ENCODE results near the gene FBXL3. TPM values are rescaled to one million over a fixed set of nuclear protein-coding genes. Genes with fewer than 3 reads are reported as not detected.

FBXL3 gene
- total and polyA plus RNA-seq, 4 donors: 18.7 to 90.6 (median 35.2) TPM

GRCh38 chr13:77040076-77040475 lies 13.1 kb upstream of the FBXL3 start:
- H3K9me3 ChIP-seq (ENCODE audit: control insufficient read depth in 4 of 4, insufficient read depth in 3 of 4, low read length in 3 of 4): no peaks in the 10 kb centered on the region
- H3K4me1 ChIP-seq (ENCODE audit: control insufficient read depth in 5 of 5, insufficient read depth in 5 of 5, low read length in 5 of 5): peaks cover 0 to 2% (median 0%) of the 10 kb centered on the region in 5 donors
- WGBS, 2 donors: 83 to 89% methylated on average over 7 of the region's 7 CpGs
- H3K27ac ChIP-seq (ENCODE audit: low read depth in 1 of 2, low read length in 1 of 2): no peak overlapping the region
- peaks cover under 1 to 9% (median 4%) of the 10 kb centered on the region in 4 donors for H3K36me3 ChIP-seq (ENCODE audit: control insufficient read depth in 4 of 4, insufficient read depth in 4 of 4, low read length in 4 of 4)
- DNase-seq (no peak), ATAC-seq (ENCODE audit: insufficient read depth, low FRiP score) (no peak)
- no peak overlapping the region for H3K4me3 ChIP-seq
- no peak for TF ChIP-seq CTCF (IDR thresholded peaks at IDR 0.05; ENCODE audit: control extremely low read depth, extremely low read depth)
- H3K9ac ChIP-seq (ENCODE audit: insufficient read depth in 1 of 2, low read length in 2 of 2): no peak overlapping the region
- H3K27me3 ChIP-seq (ENCODE audit: control insufficient read depth in 3 of 3, insufficient read depth in 3 of 3, low read length in 2 of 3): no peaks in the 10 kb centered on the region

GRCh38 chr13:77038907-77039480 lies 12.0 kb upstream of the FBXL3 start:
- ATAC-seq (ENCODE audit: insufficient read depth, low FRiP score) (no peak), DNase-seq (no peak)
- H3K9me3 ChIP-seq (ENCODE audit: control insufficient read depth in 4 of 4, insufficient read depth in 3 of 4, low read length in 3 of 4): no peaks in the 10 kb centered on the region
- no peak for TF ChIP-seq CTCF (IDR thresholded peaks at IDR 0.05; ENCODE audit: control extremely low read depth, extremely low read depth)
- no peak overlapping the region for H3K9ac ChIP-seq (ENCODE audit: insufficient read depth in 1 of 2, low read length in 2 of 2)
- H3K36me3 ChIP-seq (ENCODE audit: control insufficient read depth in 4 of 4, insufficient read depth in 4 of 4, low read length in 4 of 4): peaks cover 0 to 5% (median 1%) of the 10 kb centered on the region in 4 donors
- WGBS, 2 donors: 40 to 52% methylated on average over 5 of the region's 5 CpGs
- no peak overlapping the region for H3K4me3 ChIP-seq
- no peak overlapping the region for H3K27ac ChIP-seq (ENCODE audit: low read depth in 1 of 2, low read length in 1 of 2)
- H3K4me1 ChIP-seq (ENCODE audit: control insufficient read depth in 5 of 5, insufficient read depth in 5 of 5, low read length in 5 of 5): peaks cover 0 to 2% (median 0%) of the 10 kb centered on the region in 5 donors
- H3K27me3 ChIP-seq (ENCODE audit: control insufficient read depth in 3 of 3, insufficient read depth in 3 of 3, low read length in 2 of 3): no peaks in the 10 kb centered on the region

- no peaks in the 10 kb centered on the region for H3K4me1 ChIP-seq (ENCODE audit: control insufficient read depth in 5 of 5, insufficient read depth in 5 of 5, low read length in 5 of 5)
- H3K27ac ChIP-seq (ENCODE audit: low read depth in 1 of 2, low read length in 1 of 2): no peak overlapping the region
- H3K27me3 ChIP-seq (ENCODE audit: control insufficient read depth in 3 of 3, insufficient read depth in 3 of 3, low read length in 2 of 3): no peaks in the 10 kb centered on the region
- no peaks in the 10 kb centered on the region for H3K9me3 ChIP-seq (ENCODE audit: control insufficient read depth in 4 of 4, insufficient read depth in 3 of 4, low read length in 3 of 4)
- H3K36me3 ChIP-seq (ENCODE audit: control insufficient read depth in 4 of 4, insufficient read depth in 4 of 4, low read length in 4 of 4): peaks cover 0 to 2% (median 0%) of the 10 kb centered on the region in 4 donors
- H3K9ac ChIP-seq (ENCODE audit: insufficient read depth in 1 of 2, low read length in 2 of 2): no peak overlapping the region
- ATAC-seq (ENCODE audit: insufficient read depth, low FRiP score): no peak
- 90 to 100% methylated on average over 1 of the region's 1 CpG for WGBS, 2 donors
- TF ChIP-seq CTCF (IDR thresholded peaks at IDR 0.05; ENCODE audit: control extremely low read depth, extremely low read depth): no peak
- no peak overlapping the region for H3K4me3 ChIP-seq
- DNase-seq: no peak
These were observed 9.3 kb upstream of the FBXL3 start for GRCh38 chr13:77036279-77036678.

GRCh38 chr13:77034881-77035280 lies 7.9 kb upstream of the FBXL3 start:
- Histone ChIP-seq H3K27ac (ENCODE audit: low read depth in 1 of 2, low read length in 1 of 2) (no peak overlapping the region), H3K4me1 (ENCODE audit: control insufficient read depth in 5 of 5, insufficient read depth in 5 of 5, low read length in 5 of 5) (no peaks in the 10 kb centered on the region), H3K4me3 (no peak overlapping the region), H3K36me3 (ENCODE audit: control insufficient read depth in 4 of 4, insufficient read depth in 4 of 4, low read length in 4 of 4) (peaks cover 0 to 2% (median 0%) of the 10 kb centered on the region in 4 donors), H3K27me3 (ENCODE audit: control insufficient read depth in 3 of 3, insufficient read depth in 3 of 3, low read length in 2 of 3) (no peaks in the 10 kb centered on the region), H3K9ac (ENCODE audit: insufficient read depth in 1 of 2, low read length in 2 of 2) (no peak overlapping the region), H3K9me3 (ENCODE audit: control insufficient read depth in 4 of 4, insufficient read depth in 3 of 4, low read length in 3 of 4) (no peaks in the 10 kb centered on the region)
- ATAC-seq (ENCODE audit: insufficient read depth, low FRiP score) (no peak), DNase-seq (no peak)
- no peak for TF ChIP-seq CTCF (IDR thresholded peaks at IDR 0.05; ENCODE audit: control extremely low read depth, extremely low read depth)
- 94 to 96% methylated on average over 5 of the region's 5 CpGs for WGBS, 2 donors
